ENCODE measurements around the gene CCNL2. TPM values are rescaled to one million over a fixed set of nuclear protein-coding genes. Genes with fewer than 3 reads are reported as not detected.

The CCNL2 gene
- total and polyA plus RNA-seq, 2 of the 13 experiments (the other 11 are each of a cell fraction or from before 2014, with no cell fraction given), result 105 to 340 TPM

DNA sequence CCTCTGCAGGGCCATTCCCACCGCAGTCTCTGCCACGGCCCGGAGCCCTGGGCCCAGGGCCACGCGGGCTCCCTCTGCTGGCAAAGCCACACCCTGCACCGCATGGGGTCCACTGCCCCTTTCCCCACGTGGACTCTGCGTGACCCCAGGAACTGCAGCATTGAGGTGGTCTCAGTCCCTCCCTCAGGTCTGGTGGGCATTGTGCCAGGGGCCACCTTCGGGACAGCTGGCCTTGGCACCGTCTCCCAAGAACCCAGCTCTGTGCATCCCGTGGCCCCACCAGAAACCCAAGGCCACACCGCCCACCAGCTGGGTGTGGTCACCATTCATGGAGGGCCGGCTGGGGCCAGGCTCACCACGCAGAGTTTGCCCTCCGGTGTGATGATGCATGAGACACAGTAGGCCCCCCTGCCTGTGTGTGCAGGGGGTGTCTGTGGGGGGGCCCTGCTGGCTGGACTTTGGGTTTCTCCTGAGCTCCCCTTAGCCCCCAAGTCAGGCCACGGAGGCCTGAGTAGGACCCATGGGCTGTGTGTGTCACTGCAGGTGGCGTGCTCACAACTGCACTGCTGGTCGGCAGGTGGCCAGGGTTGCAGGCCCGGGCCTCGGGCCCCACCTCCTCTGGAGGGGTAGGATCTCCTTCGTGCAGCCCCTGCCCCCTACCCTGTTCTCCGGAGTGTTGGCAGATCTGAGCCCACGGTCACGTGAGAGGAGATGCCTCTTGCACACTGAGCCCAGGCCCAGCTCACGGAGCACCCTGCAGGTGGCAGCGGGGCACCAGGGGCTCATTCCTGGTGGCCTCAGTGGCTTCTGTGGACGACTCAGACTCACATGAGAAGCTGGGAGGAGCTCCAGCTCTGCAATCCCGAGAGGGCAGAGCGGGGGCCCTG lies 42.1 kb upstream of the CCNL2 start (continued):
- TF ChIP-seq, protein P1, sequence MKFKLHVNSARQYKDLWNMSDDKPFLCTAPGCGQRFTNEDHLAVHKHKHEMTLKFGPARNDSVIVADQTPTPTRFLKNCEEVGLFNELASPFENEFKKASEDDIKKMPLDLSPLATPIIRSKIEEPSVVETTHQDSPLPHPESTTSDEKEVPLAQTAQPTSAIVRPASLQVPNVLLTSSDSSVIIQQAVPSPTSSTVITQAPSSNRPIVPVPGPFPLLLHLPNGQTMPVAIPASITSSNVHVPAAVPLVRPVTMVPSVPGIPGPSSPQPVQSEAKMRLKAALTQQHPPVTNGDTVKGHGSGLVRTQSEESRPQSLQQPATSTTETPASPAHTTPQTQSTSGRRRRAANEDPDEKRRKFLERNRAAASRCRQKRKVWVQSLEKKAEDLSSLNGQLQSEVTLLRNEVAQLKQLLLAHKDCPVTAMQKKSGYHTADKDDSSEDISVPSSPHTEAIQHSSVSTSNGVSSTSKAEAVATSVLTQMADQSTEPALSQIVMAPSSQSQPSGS (CRISPR knock-in tag; IDR thresholded peaks at IDR 0.05), result no peak; the same call in 1 of the 2 replicates
- TF ChIP-seq CCAR2 (optimal IDR thresholded peaks at IDR 0.05; ENCODE audit: low read depth, low read length) (no peak), ZBTB20 (CRISPR knock-in tag; IDR thresholded peaks at IDR 0.05; ENCODE audit: borderline replicate concordance, low read depth) (0 out of 2 replicates have a peak, but pooled peaks have one; percentile 33), AKAP8 (CRISPR knock-in tag; IDR thresholded peaks at IDR 0.05) (peak; percentile 99), ZNF841 (CRISPR knock-in tag; IDR thresholded peaks at IDR 0.05; ENCODE audit: borderline replicate concordance) (no peak), ZFYVE20 (CRISPR knock-in tag; IDR thresholded peaks at IDR 0.05; ENCODE audit: borderline replicate concordance, low read depth) (no peak), ZNF781 (CRISPR knock-in tag; IDR thresholded peaks at IDR 0.05; ENCODE audit: borderline replicate concordance, not compliant biosample characterization) (no peak), RAD51 (IDR thresholded peaks at IDR 0.05; ENCODE audit: borderline replicate concordance) (no peak), ZSCAN25 (CRISPR knock-in tag; IDR thresholded peaks at IDR 0.05) (peak; percentile 82), GZF1 (CRISPR knock-in tag; IDR thresholded peaks at IDR 0.05) (0 out of 2 replicates have a peak, but pooled peaks have one; percentile 42), ZNF788 (CRISPR knock-in tag; IDR thresholded peaks at IDR 0.05; ENCODE audit: borderline replicate concordance) (peak; percentile 77; the same call in 1 of the 2 replicates), FIP1L1 (IDR thresholded peaks at IDR 0.05; ENCODE audit: borderline replicate concordance, insufficient read depth, low read depth, low read length) (no peak), ZNF326 (CRISPR knock-in tag; IDR thresholded peaks at IDR 0.05; ENCODE audit: borderline replicate concordance) (no peak), ZNF484 (CRISPR knock-in tag; IDR thresholded peaks at IDR 0.05; ENCODE audit: borderline replicate concordance, low read depth) (no peak), ZNF746 (CRISPR knock-in tag; IDR thresholded peaks at IDR 0.05) (no peak), POLR2G (IDR thresholded peaks at IDR 0.05; ENCODE audit: low read depth, low read length) (0 out of 2 replicates have a peak, but pooled peaks have one; percentile 17), NR3C1 (CRISPR knock-in tag; IDR thresholded peaks at IDR 0.05) (no peak), NRL (CRISPR knock-in tag; IDR thresholded peaks at IDR 0.05; ENCODE audit: borderline replicate concordance) (no peak), ZNF839 (CRISPR knock-in tag; IDR thresholded peaks at IDR 0.05; ENCODE audit: borderline replicate concordance) (no peak), ZNF713 (CRISPR knock-in tag; IDR thresholded peaks at IDR 0.05) (0 out of 2 replicates have a peak, but pooled peaks have one; percentile 87)
- TF ChIP-seq, protein P2, sequence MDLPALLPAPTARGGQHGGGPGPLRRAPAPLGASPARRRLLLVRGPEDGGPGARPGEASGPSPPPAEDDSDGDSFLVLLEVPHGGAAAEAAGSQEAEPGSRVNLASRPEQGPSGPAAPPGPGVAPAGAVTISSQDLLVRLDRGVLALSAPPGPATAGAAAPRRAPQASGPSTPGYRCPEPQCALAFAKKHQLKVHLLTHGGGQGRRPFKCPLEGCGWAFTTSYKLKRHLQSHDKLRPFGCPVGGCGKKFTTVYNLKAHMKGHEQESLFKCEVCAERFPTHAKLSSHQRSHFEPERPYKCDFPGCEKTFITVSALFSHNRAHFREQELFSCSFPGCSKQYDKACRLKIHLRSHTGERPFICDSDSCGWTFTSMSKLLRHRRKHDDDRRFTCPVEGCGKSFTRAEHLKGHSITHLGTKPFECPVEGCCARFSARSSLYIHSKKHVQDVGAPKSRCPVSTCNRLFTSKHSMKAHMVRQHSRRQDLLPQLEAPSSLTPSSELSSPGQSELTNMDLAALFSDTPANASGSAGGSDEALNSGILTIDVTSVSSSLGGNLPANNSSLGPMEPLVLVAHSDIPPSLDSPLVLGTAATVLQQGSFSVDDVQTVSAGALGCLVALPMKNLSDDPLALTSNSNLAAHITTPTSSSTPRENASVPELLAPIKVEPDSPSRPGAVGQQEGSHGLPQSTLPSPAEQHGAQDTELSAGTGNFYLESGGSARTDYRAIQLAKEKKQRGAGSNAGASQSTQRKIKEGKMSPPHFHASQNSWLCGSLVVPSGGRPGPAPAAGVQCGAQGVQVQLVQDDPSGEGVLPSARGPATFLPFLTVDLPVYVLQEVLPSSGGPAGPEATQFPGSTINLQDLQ (CRISPR knock-in tag; IDR thresholded peaks at IDR 0.05), result no peak
- TF ChIP-seq, protein P3, sequence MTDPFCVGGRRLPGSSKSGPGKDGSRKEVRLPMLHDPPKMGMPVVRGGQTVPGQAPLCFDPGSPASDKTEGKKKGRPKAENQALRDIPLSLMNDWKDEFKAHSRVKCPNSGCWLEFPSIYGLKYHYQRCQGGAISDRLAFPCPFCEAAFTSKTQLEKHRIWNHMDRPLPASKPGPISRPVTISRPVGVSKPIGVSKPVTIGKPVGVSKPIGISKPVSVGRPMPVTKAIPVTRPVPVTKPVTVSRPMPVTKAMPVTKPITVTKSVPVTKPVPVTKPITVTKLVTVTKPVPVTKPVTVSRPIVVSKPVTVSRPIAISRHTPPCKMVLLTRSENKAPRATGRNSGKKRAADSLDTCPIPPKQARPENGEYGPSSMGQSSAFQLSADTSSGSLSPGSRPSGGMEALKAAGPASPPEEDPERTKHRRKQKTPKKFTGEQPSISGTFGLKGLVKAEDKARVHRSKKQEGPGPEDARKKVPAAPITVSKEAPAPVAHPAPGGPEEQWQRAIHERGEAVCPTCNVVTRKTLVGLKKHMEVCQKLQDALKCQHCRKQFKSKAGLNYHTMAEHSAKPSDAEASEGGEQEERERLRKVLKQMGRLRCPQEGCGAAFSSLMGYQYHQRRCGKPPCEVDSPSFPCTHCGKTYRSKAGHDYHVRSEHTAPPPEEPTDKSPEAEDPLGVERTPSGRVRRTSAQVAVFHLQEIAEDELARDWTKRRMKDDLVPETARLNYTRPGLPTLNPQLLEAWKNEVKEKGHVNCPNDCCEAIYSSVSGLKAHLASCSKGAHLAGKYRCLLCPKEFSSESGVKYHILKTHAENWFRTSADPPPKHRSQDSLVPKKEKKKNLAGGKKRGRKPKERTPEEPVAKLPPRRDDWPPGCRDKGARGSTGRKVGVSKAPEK (CRISPR knock-in tag; IDR thresholded peaks at IDR 0.05; ENCODE audit: borderline replicate concordance), result no peak
